Adrenal gland (tissue), 12 donors: ENCODE results near the gene ZZZ3. TPM values are rescaled to one million over a fixed set of nuclear protein-coding genes. Genes with fewer than 3 reads are reported as not detected.

Experiments
- DNase-seq, 7 donors: peaks; one replicate each; pipeline ENCODE4 v3.0.0-alpha.2; 2019 to 2020
- H3K27ac ChIP-seq, 5 donors: fragments of 200-600 bp; sonication (generic) in 4 of 5; 1 replicate in 3 of 5; 2 replicates in 2 of 5; pipeline versions ENCODE4 v1.5.1 to v1.8.0; 2016 to 2020; ENCODE audit warnings: mild to moderate bottlenecking in 1 of 5
- H3K27me3 ChIP-seq: fragments of 200-600 bp; 2 replicates; pipeline ENCODE4 v1.8.0; 2021
- H3K36me3 ChIP-seq, 2 donors: fragments of 200-600 bp; replicated peaks in 1 of 2; 1 replicate in 1 of 2; 2 replicates in 1 of 2; pipeline versions ENCODE4 v1.5.1 to v1.8.0; 2018 to 2022
- H3K4me1 ChIP-seq, 2 donors: fragments of 200-600 bp; replicated peaks in 1 of 2; 1 replicate in 1 of 2; 2 replicates in 1 of 2; pipeline versions ENCODE4 v1.5.1 to v1.8.0; 2018 to 2021
- H3K4me3 ChIP-seq, 4 donors: fragments of 200-600 bp; sonication (generic) in 3 of 4; one replicate each; pipeline ENCODE4 v1.5.1; 2016 to 2018
- H3K9me3 ChIP-seq, 3 donors: fragments of 200-600 bp; sonication (generic) in 1 of 3; replicated peaks in 1 of 3; 1 replicate in 2 of 3; 2 replicates in 1 of 3; pipeline versions ENCODE4 v1.5.1 to v1.8.0; 2016 to 2021
- CTCF ChIP-seq, 6 experiments: fragments of 450-650 bp in 4 of 6; fragments of 200-600 bp in 2 of 6; sonication (generic) in 1 of 6; IDR thresholded peaks; 1 replicate in 5 of 6; 2 replicates in 1 of 6; pipeline versions ENCODE4 v1.5.1 to v1.8.0; 2016 to 2021; ENCODE audit warnings: antibody characterized with exemption in 6 of 6, mild to moderate bottlenecking in 2 of 6, moderate library complexity in 1 of 6
- POLR2A ChIP-seq, 2 donors: fragments of 450-650 bp; IDR thresholded peaks; one replicate each; pipeline ENCODE4 v1.6.1; 2017; ENCODE audit warnings: antibody characterized with exemption in 2 of 2, mild to moderate bottlenecking in 2 of 2, moderate library complexity in 1 of 2
- WGBS, 4 donors: extraction: QIAGEN DNeasy Blood & Tissue Kit in 2 of 4; methylation state at CpG; one replicate each; pipeline versions ENCODE4 v1.1.5 to v1.1.7; 2013 to 2017; 5-methylcytosine and 5-hydroxymethylcytosine counted together
- intact Hi-C, 2 donors: fragments of 100-400 bp; cut with DNase I; formaldehyde crosslinking; loops; one replicate each; pipeline versions ENCODE4 v1.14.1 to v1.15.0; 2022 to 2023
- polyA plus RNA-seq, 3 donors: library from polyadenylated mRNA; stranded (reverse); fragments of 200-250 nt in 2 of 3; fragments of 350-450 nt in 1 of 3; fragmentation: Illumina TruSeq in 1 of 3; extraction: RNeasy Lipid Tissue Mini Kit (QIAGEN cat#74804) in 1 of 3; gene quantifications; one replicate each; pipeline ENCODE4 v1.2.3, GENCODE V29; 2013 to 2014
- small RNA-seq, 2 donors: library from RNA; depleted of rRNA; stranded (forward); fragments of <200 nt; gene quantifications; one replicate each; pipeline ENCODE3, GENCODE V24; 2016
- total RNA-seq, 9 donors: library from RNA; depleted of rRNA in 4 of 9; stranded (reverse); fragments of >200 nt in 4 of 9; fragments of 120-200 nt in 1 of 9; fragmentation: NEBNext Ultra II Directional in 1 of 9; extraction: Animal tissue kit (Norgen Biotek cat#: 25700) in 1 of 9; gene quantifications; one replicate each; pipeline versions ENCODE4 v1.1.0 to v1.2.4, GENCODE V29; 2013 to 2023
- donor health status: healthy with polysubstance abuse.
- donor health status: Bipolar disorder and iron deficiency.
- donor health status: DM: yes; HTN: yes; CAD: no.
- donor health status: DM: no; HTN: no; CAD: no.
- donor health status: DM: no; HTN: no; CAD: no.
- donor health status: DM: yes; HTN: yes; CAD: no.

The ZZZ3 gene
- total and polyA plus RNA-seq, 12 donors = 14.1 to 86.2 (median 47.0) TPM

- no peak overlapping the region for H3K27ac ChIP-seq
- intact Hi-C loops = no loop called here
- WGBS, 4 donors = 58 to 63% (median 62%) methylated on average over 3 of the region's 3 CpGs
Measured at GRCh38 chr1:77639056-77639455, 43.4 kb downstream of the ZZZ3 start.

GRCh38 chr1:77636864-77637263, 45.6 kb downstream of the ZZZ3 start:
- Histone ChIP-seq H3K27ac (no peak overlapping the region), H3K4me3 (no peak overlapping the region), H3K4me1 (peaks cover 12 to 15% of the 10 kb centered on the region in 2 donors), H3K27me3 (no peaks in the 10 kb centered on the region), H3K36me3 (peaks cover 0 to 12% of the 10 kb centered on the region in 2 donors), H3K9me3 (no peaks in the 10 kb centered on the region)
- no peak for TF ChIP-seq POLR2A (IDR thresholded peaks at IDR 0.05)
- no peak for TF ChIP-seq CTCF (IDR thresholded peaks at IDR 0.05)
- WGBS, 4 donors = 80 to 89% (median 83%) methylated on average over 4 of the region's 4 CpGs
- intact Hi-C loops = no loop called here
- no peak for DNase-seq

More at GRCh38 chr1:77639056-77639455, 43.4 kb downstream of the ZZZ3 start:
- Histone ChIP-seq H3K4me1 (peaks cover 12 to 19% of the 10 kb centered on the region in 2 donors), H3K9me3 (no peaks in the 10 kb centered on the region), H3K27me3 (no peaks in the 10 kb centered on the region), H3K4me3 (no peak overlapping the region), H3K36me3 (no peaks in the 10 kb centered on the region)
- DNase-seq = no peak
- no peak for TF ChIP-seq CTCF (IDR thresholded peaks at IDR 0.05)
- no peak for TF ChIP-seq POLR2A (IDR thresholded peaks at IDR 0.05)

Small RNA genes within 50 kb of the gene (small RNA-seq; reads per million reads assigned to genes)
- gene RN7SL370P = 0 reads per million in 2 donors

Other genes with a start within 250 kb of the ZZZ3 start
- gene USP33, start 77.2 kb upstream of the ZZZ3 start, total RNA-seq = 10 to 100 TPM; 46.8 to 95.7 (median 71.0) TPM
- gene USP33, start 77.2 kb upstream of the ZZZ3 start, polyA plus RNA-seq = 10 to 100 TPM; 29.6 to 65.6 (median 34.6) TPM
- gene MIGA1, start 97.0 kb upstream of the ZZZ3 start, total RNA-seq = 10 to 100 TPM in 8 of 9 donors, 1 to 10 TPM in 1; 9.6 to 24.2 (median 17.8) TPM
- gene MIGA1, start 97.0 kb upstream of the ZZZ3 start, polyA plus RNA-seq = 10 to 100 TPM in 1 of 3 donors, 1 to 10 TPM in 2; 2.4 to 17.0 (median 2.7) TPM
- gene NEXN, start 206.0 kb upstream of the ZZZ3 start, total RNA-seq = 10 to 100 TPM in 5 of 9 donors, 1 to 10 TPM in 4; 6.5 to 24.2 (median 10.5) TPM
- 10 to 100 TPM; 19.2 to 50.6 (median 50.2) TPM for gene NEXN, start 206.0 kb upstream of the ZZZ3 start, polyA plus RNA-seq